Stimulated activated CD8-positive, alpha-beta memory T cell treated with anti-CD3 and anti-CD28 coated beads, Interleukin-7, amount 100 ng/mL, for 48 hours (primary cell): ENCODE measurements around the gene SSBP1.
"Not testable (repeated sequence)": the region's sequence is repeated elsewhere in the genome, so short reads cannot be mapped to it uniquely, and the experiment has no call there.

Source experiments
- DNase-seq, 2 donors: peaks; one replicate each; pipeline ENCODE4 v3.0.0-alpha.2; 2020; ENCODE audit warnings: low read depth in 1 of 2; ENCODE audit errors: extremely low read depth in 1 of 2

Gene SSBP1

GRCh38 chr7:141708351-141708750, 29.8 kb upstream of the SSBP1 start, which contains the start of gene WEE2:
TSS of gene WEE2 (plus strand) at chr7:141708353. CDS start at chr7:141708759, 406 bp downstream.
- no peak for DNase-seq

- DNase-seq = no peak
Observed at GRCh38 chr7:141709318-141709717, 28.8 kb upstream of the SSBP1 start.

GRCh38 chr7:141709749-141710148, 28.4 kb upstream of the SSBP1 start:
- no peak for DNase-seq

GRCh38 chr7:141710301-141710700, 27.9 kb upstream of the SSBP1 start:
- DNase-seq = no peak

GRCh38 chr7:141712603-141713255, 25.4 kb upstream of the SSBP1 start:
- DNase-seq = no peak

GRCh38 chr7:141713890-141714289, 24.3 kb upstream of the SSBP1 start:
- DNase-seq = no peak

GRCh38 chr7:141714571-141714970, 23.6 kb upstream of the SSBP1 start:
- no peak for DNase-seq

GRCh38 chr7:141715018-141715417, 23.1 kb upstream of the SSBP1 start:
- DNase-seq = no peak

GRCh38 chr7:141715794-141716689, 22.1 kb upstream of the SSBP1 start:
- no peak for DNase-seq

- DNase-seq = no peak
Observed at GRCh38 chr7:141717450-141717849, 20.7 kb upstream of the SSBP1 start.

GRCh38 chr7:141722529-141722928, 15.6 kb upstream of the SSBP1 start:
- no peak for DNase-seq

- no peak for DNase-seq
Observed at GRCh38 chr7:141729020-141729419, 9.1 kb upstream of the SSBP1 start.

GRCh38 chr7:141731476-141732149, 6.5 kb upstream of the SSBP1 start:
- no peak for DNase-seq

GRCh38 chr7:141737118-141737835, 881 bp upstream of the SSBP1 start:
- DNase-seq = no peak

- no peak for DNase-seq
Observed at GRCh38 chr7:141738592-141739013, 445 bp downstream of the SSBP1 start.

GRCh38 chr7:141739250-141739649, 1.1 kb downstream of the SSBP1 start:
- DNase-seq = no peak

- DNase-seq = no peak
Observed at GRCh38 chr7:141742229-141742628, 4.1 kb downstream of the SSBP1 start.

GRCh38 chr7:141744131-141744530, 6.0 kb downstream of the SSBP1 start:
- DNase-seq = no peak

- DNase-seq = no peak
Observed at GRCh38 chr7:141748396-141748795, 10.2 kb downstream of the SSBP1 start.

- DNase-seq = not testable (repeated sequence)
Observed at GRCh38 chr7:141751904-141752303, 13.7 kb downstream of the SSBP1 start.

GRCh38 chr7:141752634-141753033, 14.5 kb downstream of the SSBP1 start:
- DNase-seq = no peak
